Measurements from ENCODE around the gene SUN5.

- TF ChIP-seq CTCF (IDR thresholded peaks at IDR 0.05) (no peak), EP300 (IDR thresholded peaks at IDR 0.05; ENCODE audit: low read depth) (no peak), POLR2A (IDR thresholded peaks at IDR 0.05) (no peak), POLR2AphosphoS5 (IDR thresholded peaks at IDR 0.05) (no peak)
Observed at GRCh38 chr20:32965115-32965514, 39.1 kb downstream of the SUN5 start.
